Stimulated activated CD8-positive, alpha-beta memory T cell treated with anti-CD3 and anti-CD28 coated beads, Interleukin-7, amount 100 ng/mL, for 24 hours (primary cell): Measurements from ENCODE around the gene FNDC3B.

Experiments used
- DNase-seq: peaks from one replicate; pipeline ENCODE4 v3.0.0-alpha.2; 2020; ENCODE audit warnings: low read depth

FNDC3B gene

GRCh38 chr3:172054115-172054764 lies 14.9 kb downstream of the FNDC3B start:
- no peak for DNase-seq

GRCh38 chr3:172056416-172056815 lies 17.0 kb downstream of the FNDC3B start:
- DNase-seq: no peak

- DNase-seq: no peak
Measured at GRCh38 chr3:172057059-172057458, 17.7 kb downstream of the FNDC3B start.

GRCh38 chr3:172057624-172058327 lies 18.4 kb downstream of the FNDC3B start:
- no peak for DNase-seq

DNA sequence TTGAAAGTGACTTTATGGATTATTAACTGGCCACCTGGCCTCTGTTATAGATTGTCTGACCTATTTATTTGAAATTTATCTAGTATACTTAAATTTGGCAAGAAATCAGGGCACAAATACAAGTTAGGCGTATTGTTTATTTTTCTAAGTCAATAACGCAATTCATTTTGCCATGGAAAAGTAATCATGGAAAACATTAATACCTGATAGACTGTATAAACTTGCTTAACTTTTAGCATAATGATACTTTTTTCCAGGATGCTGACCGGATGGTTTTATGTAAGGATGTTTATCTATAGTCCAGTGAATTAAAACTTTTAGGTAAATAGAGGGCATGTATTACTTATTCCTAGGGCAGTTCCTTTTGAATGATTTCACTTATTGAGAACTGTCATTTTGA lies 20.2 kb downstream of the FNDC3B start:
- no peak for DNase-seq

DNA sequence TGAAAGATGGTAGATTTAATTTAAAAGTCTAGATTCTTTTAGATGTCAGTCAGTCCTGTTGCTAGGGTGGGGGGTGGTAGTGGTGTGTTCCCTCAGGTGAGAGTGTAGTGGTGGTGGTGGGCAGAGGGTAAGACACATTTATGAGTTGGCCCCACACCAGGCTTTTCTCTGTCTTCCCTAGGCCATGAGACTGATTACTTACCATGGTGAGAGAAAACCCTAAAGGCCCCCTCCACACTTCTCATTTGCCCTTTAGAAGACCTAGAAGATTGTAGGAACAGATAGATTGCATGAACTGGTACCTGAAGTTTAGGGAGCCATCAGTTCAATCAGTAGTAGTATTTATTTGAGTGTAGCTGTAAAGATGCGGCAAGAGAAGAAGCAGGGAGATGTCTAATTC lies 20.9 kb downstream of the FNDC3B start:
- DNase-seq: no peak

GRCh38 chr3:172061724-172062184 lies 22.4 kb downstream of the FNDC3B start:
- DNase-seq: no peak

DNA sequence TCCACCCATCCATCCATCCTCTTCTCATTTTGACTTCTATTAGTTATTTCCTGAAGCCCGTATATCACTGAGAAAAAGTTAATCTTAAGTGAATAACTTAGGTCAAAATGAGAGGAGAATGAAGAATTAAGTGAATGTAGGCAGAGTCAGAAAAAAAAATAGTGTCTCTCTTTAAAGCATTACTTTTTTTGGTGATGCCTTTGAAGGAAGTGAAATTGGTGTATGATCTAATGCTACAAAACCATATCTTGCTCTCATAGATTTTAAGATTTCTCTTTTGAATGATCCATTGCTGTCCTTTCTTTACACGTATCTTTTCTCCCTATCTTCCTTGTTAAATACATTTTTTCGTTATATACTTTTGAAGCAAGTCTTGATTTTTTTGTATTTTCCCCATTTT lies 23.4 kb downstream of the FNDC3B start:
- DNase-seq: no peak

GRCh38 chr3:172063456-172064432 lies 24.4 kb downstream of the FNDC3B start:
- no peak for DNase-seq

DNA sequence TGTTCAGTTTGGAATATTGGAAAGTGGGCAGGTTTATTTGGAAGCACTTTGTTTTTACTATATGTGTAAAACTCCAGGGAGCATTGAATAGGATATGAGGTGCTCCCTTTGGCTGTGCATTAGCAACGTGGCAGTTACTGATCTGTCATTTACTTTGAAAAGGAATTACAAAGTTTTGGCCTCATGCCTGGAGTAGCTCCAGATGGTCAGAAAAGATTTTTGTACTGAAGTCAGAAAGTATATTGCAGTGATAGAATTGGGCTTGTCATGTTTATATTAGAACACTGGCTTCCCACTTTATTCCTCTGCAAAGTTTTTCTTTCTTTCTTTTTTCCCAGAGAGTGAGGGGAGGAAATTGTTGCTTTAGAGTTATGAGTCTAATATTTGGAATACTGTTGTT lies 26.1 kb downstream of the FNDC3B start:
- no peak for DNase-seq

DNA sequence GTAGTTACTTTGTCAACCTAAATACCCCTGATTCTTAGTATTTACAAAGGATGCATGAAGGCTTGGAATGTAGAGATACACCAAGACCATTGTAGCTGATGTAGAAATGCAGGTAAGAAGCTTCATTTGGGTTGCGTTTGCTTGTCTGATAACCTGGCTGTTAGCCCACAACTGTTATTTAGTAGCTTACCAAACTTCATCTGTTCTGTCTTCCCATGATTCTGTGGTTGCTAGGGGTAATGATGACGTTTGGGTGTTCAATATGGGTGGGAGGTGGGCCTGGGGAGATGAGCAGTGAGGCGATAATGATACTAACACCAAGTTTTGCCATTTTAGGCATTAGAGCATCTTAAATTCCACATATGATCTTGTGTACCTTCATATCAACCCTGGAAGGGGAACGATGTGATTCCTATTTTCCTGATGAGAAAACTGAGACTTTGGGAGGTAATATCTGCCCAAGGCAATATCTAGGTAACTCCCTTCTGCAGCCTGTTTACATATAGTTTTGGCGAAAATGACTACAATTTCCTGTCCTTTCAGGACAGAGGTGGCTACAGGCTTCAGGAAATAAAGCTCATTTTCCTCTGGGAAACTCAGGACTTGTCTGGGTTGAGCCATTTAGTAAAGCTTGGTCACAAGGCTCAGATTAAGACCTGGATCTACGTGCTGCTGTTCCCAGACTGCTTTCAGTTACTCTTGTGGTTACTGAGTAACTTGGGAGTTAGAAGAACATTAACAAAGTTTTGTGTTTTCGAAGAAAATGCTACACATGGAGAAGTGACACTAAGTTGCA lies 26.8 kb downstream of the FNDC3B start:
- no peak for DNase-seq

DNA sequence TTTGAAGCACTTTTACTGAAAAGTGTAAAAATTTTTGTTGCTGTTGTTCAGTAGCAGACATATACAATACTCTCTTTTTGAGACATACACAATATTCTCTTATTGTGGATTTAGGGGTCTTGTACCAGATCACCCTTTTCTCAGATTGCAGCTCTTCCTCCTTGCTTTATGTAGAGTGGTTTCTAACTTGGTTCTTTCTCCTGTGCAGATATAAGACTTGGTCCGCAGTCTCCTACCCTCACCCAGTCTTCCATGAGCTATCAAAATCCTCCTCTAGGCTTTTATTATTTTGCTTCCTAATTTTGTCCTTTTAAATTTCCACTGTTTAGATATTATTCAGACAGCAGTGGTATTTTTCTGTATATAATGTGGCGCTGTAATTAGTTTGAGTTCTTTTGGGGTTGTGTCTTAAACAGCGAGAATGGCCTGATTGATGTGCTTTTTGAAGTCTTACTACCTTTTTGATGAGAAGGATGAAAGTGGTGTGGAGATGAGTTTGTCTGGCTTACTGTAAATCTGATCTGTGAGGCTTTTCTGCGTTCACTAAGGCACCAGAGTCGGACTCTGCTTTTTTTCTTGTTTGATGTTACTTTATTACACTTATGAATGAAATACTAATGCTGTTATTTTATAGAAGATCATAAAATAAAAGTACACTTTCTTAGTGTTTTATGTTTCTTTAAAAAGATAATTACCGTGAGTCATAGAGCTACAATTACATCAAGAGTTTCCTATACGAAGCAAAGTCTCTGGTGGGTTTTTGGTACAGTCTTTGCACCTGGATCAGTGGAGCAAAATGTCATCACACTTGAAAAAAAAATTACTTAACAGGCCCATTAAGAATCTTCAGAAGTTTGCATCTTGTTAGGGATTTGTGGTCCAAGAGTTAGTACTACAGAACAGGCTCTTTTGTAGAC lies 27.8 kb downstream of the FNDC3B start:
- no peak for DNase-seq

- DNase-seq: no peak
Measured at GRCh38 chr3:172067837-172068440, 28.6 kb downstream of the FNDC3B start.

DNA sequence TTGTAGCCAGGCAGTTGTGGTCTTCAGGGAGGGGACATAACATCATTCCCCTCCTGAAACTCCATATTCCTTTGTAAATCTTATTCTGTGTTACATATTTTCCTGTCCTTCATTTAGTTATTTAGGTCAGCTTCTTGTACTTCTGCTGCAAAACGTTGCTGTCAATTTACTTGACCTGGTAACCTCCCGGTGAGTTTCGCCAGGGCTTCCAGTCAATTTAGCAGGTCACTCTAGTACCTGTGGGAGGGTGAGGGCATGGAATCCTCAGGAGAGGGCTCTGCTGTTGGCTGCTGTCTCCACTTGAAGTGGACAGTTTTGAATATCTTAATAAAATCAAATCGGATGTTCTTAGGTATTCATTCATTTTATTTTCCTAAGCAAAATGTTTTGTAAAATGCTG lies 29.6 kb downstream of the FNDC3B start:
- DNase-seq: no peak

- DNase-seq: no peak
Measured at GRCh38 chr3:172069478-172069877, 30.1 kb downstream of the FNDC3B start.

GRCh38 chr3:172070269-172070668 lies 30.9 kb downstream of the FNDC3B start:
- DNase-seq: no peak

DNA sequence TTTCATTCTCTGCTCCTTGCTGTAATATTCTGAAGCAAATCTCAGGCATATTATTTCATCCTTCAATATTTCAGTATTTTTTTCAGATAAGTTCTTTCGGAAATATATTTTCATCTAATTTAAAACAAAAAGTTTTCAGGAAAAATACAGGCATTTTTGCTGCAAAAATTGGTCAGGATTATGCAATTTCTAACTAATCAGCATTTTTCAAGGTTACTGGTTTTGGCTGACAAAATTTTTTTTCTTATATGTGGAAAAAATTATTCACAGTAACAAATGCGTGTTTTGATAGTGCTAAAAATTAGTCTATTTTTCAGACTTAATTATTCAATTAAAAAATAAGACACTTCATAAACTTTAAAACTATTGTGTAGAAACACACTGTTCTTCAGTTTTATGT lies 31.4 kb downstream of the FNDC3B start:
- no peak for DNase-seq

- no peak for DNase-seq
Measured at GRCh38 chr3:172071780-172072330, 32.5 kb downstream of the FNDC3B start.

- DNase-seq: no peak
Measured at GRCh38 chr3:172072543-172072942, 33.2 kb downstream of the FNDC3B start.
